OCI-LY3 (cell line): ENCODE data around the gene ARAP1.

ENCODE experiments used
- EZH2phosphoT487 ChIP-seq: fragments of 200-600 bp; shearing (Covaris generic); IDR thresholded peaks from 2 replicates; pipeline ENCODE4 v1.6.1; 2018; ENCODE audit warnings: antibody characterized with exemption, mixed run types, low read depth
- TF ChIP-seq, protein P1 (sequence below): fragments of 200-600, 300-600 bp; sonication (generic); IDR thresholded peaks from 2 replicates; pipeline ENCODE4 v1.5.1; 2014; ENCODE audit warnings: antibody characterized with exemption, low read length, low read depth

GRCh38 chr11:72793076-72793424, 40.8 kb upstream of the ARAP1 start:
- TF ChIP-seq, protein P1, sequence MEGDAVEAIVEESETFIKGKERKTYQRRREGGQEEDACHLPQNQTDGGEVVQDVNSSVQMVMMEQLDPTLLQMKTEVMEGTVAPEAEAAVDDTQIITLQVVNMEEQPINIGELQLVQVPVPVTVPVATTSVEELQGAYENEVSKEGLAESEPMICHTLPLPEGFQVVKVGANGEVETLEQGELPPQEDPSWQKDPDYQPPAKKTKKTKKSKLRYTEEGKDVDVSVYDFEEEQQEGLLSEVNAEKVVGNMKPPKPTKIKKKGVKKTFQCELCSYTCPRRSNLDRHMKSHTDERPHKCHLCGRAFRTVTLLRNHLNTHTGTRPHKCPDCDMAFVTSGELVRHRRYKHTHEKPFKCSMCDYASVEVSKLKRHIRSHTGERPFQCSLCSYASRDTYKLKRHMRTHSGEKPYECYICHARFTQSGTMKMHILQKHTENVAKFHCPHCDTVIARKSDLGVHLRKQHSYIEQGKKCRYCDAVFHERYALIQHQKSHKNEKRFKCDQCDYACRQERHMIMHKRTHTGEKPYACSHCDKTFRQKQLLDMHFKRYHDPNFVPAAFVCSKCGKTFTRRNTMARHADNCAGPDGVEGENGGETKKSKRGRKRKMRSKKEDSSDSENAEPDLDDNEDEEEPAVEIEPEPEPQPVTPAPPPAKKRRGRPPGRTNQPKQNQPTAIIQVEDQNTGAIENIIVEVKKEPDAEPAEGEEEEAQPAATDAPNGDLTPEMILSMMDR: no peak
- TF ChIP-seq EZH2phosphoT487: no peak
